Gastroesophageal sphincter (tissue), 4 donors: ENCODE results near the gene HPSE2. TPM values are rescaled to one million over a fixed set of nuclear protein-coding genes. Genes with fewer than 3 reads are reported as not detected.

Experiments
- ATAC-seq: fragments of 150-250 bp; one replicate; pipeline ENCODE4 v1.9.1; 2016; ENCODE audit warnings: mild to moderate bottlenecking, moderate library complexity
- H3K27ac ChIP-seq, 4 donors: fragments of 200-600 bp; sonication (generic) in 3 of 4; 1 replicate in 3 of 4; 2 replicates in 1 of 4; pipeline ENCODE4 v1.5.1; 2016 to 2019
- H3K27me3 ChIP-seq: fragments of 200-600 bp; sonication (generic); one replicate; pipeline ENCODE4 v1.5.1; 2019
- H3K36me3 ChIP-seq, 2 donors: fragments of 200-600 bp; sonication (generic); one replicate each; pipeline ENCODE4 v1.5.1; 2019; ENCODE audit warnings: control low read depth in 1 of 2
- H3K4me1 ChIP-seq, 3 donors: fragments of 200-600 bp; sonication (generic); 1 replicate in 2 of 3; 2 replicates in 1 of 3; pipeline ENCODE4 v1.5.1; 2016 to 2019; ENCODE audit warnings: control low read depth in 2 of 3
- H3K4me3 ChIP-seq, 2 donors: fragments of 200-600 bp; sonication (generic); one replicate each; pipeline ENCODE4 v1.5.1; 2019; ENCODE audit warnings: mild to moderate bottlenecking in 1 of 2, moderate library complexity in 1 of 2
- H3K9me3 ChIP-seq, 3 donors: fragments of 200-600 bp; sonication (generic); one replicate each; pipeline ENCODE4 v1.5.1; 2017 to 2019; ENCODE audit warnings: control low read depth in 2 of 3
- CTCF ChIP-seq, 4 experiments: fragments of 200-600 bp in 2 of 4; fragments of 450-650 bp in 2 of 4; sonication (generic) in 1 of 4; IDR thresholded peaks; one replicate each; pipeline ENCODE4 v1.5.1; 2017 to 2019; ENCODE audit warnings: antibody characterized with exemption in 4 of 4, mild to moderate bottlenecking in 2 of 4, moderate library complexity in 2 of 4
- EP300 ChIP-seq: sonication (generic); formaldehyde crosslinking; IDR thresholded peaks from one replicate; pipeline ENCODE4 v1.6.1; 2017; ENCODE audit warnings: antibody characterized with exemption, mild to moderate bottlenecking
- POLR2A ChIP-seq, 2 donors: fragments of 450-650 bp; IDR thresholded peaks; one replicate each; pipeline ENCODE4 v1.6.1; 2017; ENCODE audit warnings: antibody characterized with exemption in 2 of 2, mild to moderate bottlenecking in 2 of 2, moderate library complexity in 1 of 2
- POLR2AphosphoS5 ChIP-seq: sonication (generic); formaldehyde crosslinking; IDR thresholded peaks from one replicate; pipeline ENCODE4 v1.6.1; 2017; ENCODE audit warnings: antibody characterized with exemption
- WGBS, 2 donors: methylation state at CpG; one replicate each; pipeline ENCODE4 v1.1.5; 2018; ENCODE audit warnings: low coverage in 1 of 2; 5-methylcytosine and 5-hydroxymethylcytosine counted together
- total RNA-seq, 4 donors: library from RNA; depleted of rRNA; stranded (reverse); fragments of >200 nt; gene quantifications; one replicate each; pipeline ENCODE4 v1.1.0, GENCODE V29; 2016

HPSE2 gene
- total RNA-seq, 4 donors from 2014 or later, result 19.1 to 74.5 (median 58.8) TPM

- Histone ChIP-seq H3K4me3 (no peak overlapping the region), H3K9me3 (no peaks in the 10 kb centered on the region), H3K27me3 (no peaks in the 10 kb centered on the region), H3K4me1 (no peaks in the 10 kb centered on the region), H3K36me3 (no peaks in the 10 kb centered on the region), H3K27ac (no peak overlapping the region)
- no peak for TF ChIP-seq POLR2A (IDR thresholded peaks at IDR 0.05)
- TF ChIP-seq EP300, result no peak
- no peak for TF ChIP-seq POLR2AphosphoS5
- no peak for TF ChIP-seq CTCF (IDR thresholded peaks at IDR 0.05)
- ATAC-seq, result no peak
These were observed 658.1 kb downstream of the HPSE2 start for GRCh38 chr10:98577578-98577977.

GRCh38 chr10:98577168-98577567 lies 658.5 kb downstream of the HPSE2 start:
- no peak for ATAC-seq
- no peak for TF ChIP-seq CTCF (IDR thresholded peaks at IDR 0.05)
- no peak for TF ChIP-seq POLR2A (IDR thresholded peaks at IDR 0.05)
- TF ChIP-seq EP300, result no peak
- TF ChIP-seq POLR2AphosphoS5, result no peak
- no peak overlapping the region for H3K27ac ChIP-seq
- H3K9me3 ChIP-seq, result no peaks in the 10 kb centered on the region
- no peaks in the 10 kb centered on the region for H3K36me3 ChIP-seq
- no peak overlapping the region for H3K4me3 ChIP-seq
- no peaks in the 10 kb centered on the region for H3K4me1 ChIP-seq
- H3K27me3 ChIP-seq, result no peaks in the 10 kb centered on the region

GRCh38 chr10:98576096-98576495 lies 659.6 kb downstream of the HPSE2 start:
- Histone ChIP-seq H3K27ac (no peak overlapping the region), H3K9me3 (no peaks in the 10 kb centered on the region), H3K4me3 (no peak overlapping the region), H3K36me3 (no peaks in the 10 kb centered on the region), H3K4me1 (no peaks in the 10 kb centered on the region), H3K27me3 (no peaks in the 10 kb centered on the region)
- TF ChIP-seq EP300 (no peak), POLR2AphosphoS5 (no peak)
- 43 to 54% methylated on average over 3 to 4 of the region's 4 CpGs for WGBS, 2 donors
- ATAC-seq, result no peak

GRCh38 chr10:98572594-98572993 lies 663.1 kb downstream of the HPSE2 start:
- Histone ChIP-seq H3K4me3 (no peak overlapping the region), H3K27ac (no peak overlapping the region), H3K4me1 (no peaks in the 10 kb centered on the region), H3K36me3 (no peaks in the 10 kb centered on the region), H3K9me3 (no peaks in the 10 kb centered on the region), H3K27me3 (no peaks in the 10 kb centered on the region)
- WGBS, 2 donors, result 71 to 100% methylated on average over 2 to 5 of the region's 5 CpGs
- no peak for ATAC-seq
- no peak for TF ChIP-seq POLR2AphosphoS5
- no peak for TF ChIP-seq CTCF (IDR thresholded peaks at IDR 0.05)
- TF ChIP-seq EP300, result no peak
- TF ChIP-seq POLR2A (IDR thresholded peaks at IDR 0.05), result no peak

GRCh38 chr10:98570834-98571233 lies 664.8 kb downstream of the HPSE2 start:
- H3K9me3 ChIP-seq, result no peaks in the 10 kb centered on the region
- 61 to 62% methylated on average over 5 of the region's 5 CpGs for WGBS, 2 donors
- ATAC-seq, result no peak
- H3K4me3 ChIP-seq, result no peak overlapping the region
- H3K27ac ChIP-seq, result no peak overlapping the region
- TF ChIP-seq POLR2AphosphoS5 (no peak), EP300 (no peak), POLR2A (IDR thresholded peaks at IDR 0.05) (no peak), CTCF (IDR thresholded peaks at IDR 0.05) (no peak)
- H3K4me1 ChIP-seq, result no peaks in the 10 kb centered on the region
- no peaks in the 10 kb centered on the region for H3K27me3 ChIP-seq
- H3K36me3 ChIP-seq, result no peaks in the 10 kb centered on the region

GRCh38 chr10:98569853-98570252 lies 665.8 kb downstream of the HPSE2 start:
- no peak overlapping the region for H3K27ac ChIP-seq
- H3K4me3 ChIP-seq, result no peak overlapping the region
- H3K9me3 ChIP-seq, result no peaks in the 10 kb centered on the region
- no peak for ATAC-seq
- H3K36me3 ChIP-seq, result no peaks in the 10 kb centered on the region
- no peaks in the 10 kb centered on the region for H3K4me1 ChIP-seq
- no peaks in the 10 kb centered on the region for H3K27me3 ChIP-seq
- TF ChIP-seq CTCF (IDR thresholded peaks at IDR 0.05) (no peak), POLR2A (IDR thresholded peaks at IDR 0.05) (no peak), EP300 (no peak), POLR2AphosphoS5 (no peak)
